OCI-LY7 (cell line): ENCODE data around the gene CYP4F11. TPM values are rescaled to one million over a fixed set of nuclear protein-coding genes. Genes with fewer than 3 reads are reported as not detected.
"Not testable (repeated sequence)": the region's sequence is repeated elsewhere in the genome, so short reads cannot be mapped to it uniquely, and the experiment has no call there.

Source experiments
- BruUV-seq: library from RNA; stranded (reverse); fragments of 400-500 nt; replicated peaks from 2 replicates; lab custom pipeline; 2021; lab: Mats Ljungman, UMichigan
- CTCF ChIA-PET: fragments of 300-600 bp; sonication (Branson Sonifier 250); formaldehyde crosslinking; loops from one replicate; lab custom pipeline; 2022; ENCODE audit warnings: antibody characterized with exemption; ENCODE audit not compliant: unreplicated experiment; lab: Charles Lee
- POLR2A ChIA-PET: fragments of 300-600 bp; sonication (Branson Sonifier 250); formaldehyde crosslinking; loops from one replicate; lab custom pipeline; 2022; ENCODE audit warnings: antibody characterized with exemption; lab: Charles Lee
- DNase-seq: peaks from one replicate; pipeline ENCODE4 v3.0.0-alpha.2; 2015; ENCODE audit warnings: low spot score
- H2AFZ ChIP-seq: fragments of 200-600 bp; sonication (generic), shearing (Covaris generic); 2 replicates; pipeline ENCODE4 v1.6.1; 2014; ENCODE audit warnings: mild to moderate bottlenecking, antibody characterized with exemption, low read length, moderate library complexity
- H3K27ac ChIP-seq: fragments of 200-600 bp; sonication (generic); 2 replicates; pipeline ENCODE4 v1.5.1; 2014; ENCODE audit warnings: mixed run types, low read depth, mild to moderate bottlenecking, moderate library complexity, low read length, inconsistent platforms; ENCODE audit not compliant: poor library complexity, severe bottlenecking
- H3K36me3 ChIP-seq: fragments of 200-600 bp; sonication (generic); 2 replicates; pipeline ENCODE4 v1.6.1; 2014; ENCODE audit warnings: mild to moderate bottlenecking, antibody characterized with exemption, low read length, moderate library complexity, mixed read lengths; ENCODE audit not compliant: insufficient read depth
- H3K4me1 ChIP-seq: fragments of 200-600 bp; sonication (generic); 2 replicates; pipeline ENCODE4 v1.5.1; 2014; ENCODE audit warnings: mild to moderate bottlenecking, low read length; ENCODE audit not compliant: insufficient read depth, poor library complexity, severe bottlenecking
- H3K4me2 ChIP-seq: fragments of 200-600 bp; sonication (generic); 2 replicates; pipeline ENCODE4 v1.6.1; 2014; ENCODE audit warnings: mild to moderate bottlenecking, low read length
- H3K4me3 ChIP-seq: fragments of 200-600 bp; sonication (generic); 2 replicates; pipeline ENCODE4 v1.5.1; 2014; ENCODE audit warnings: mild to moderate bottlenecking, low read depth, low read length; ENCODE audit not compliant: poor library complexity, severe bottlenecking
- H3K79me2 ChIP-seq: fragments of 200-600 bp; sonication (generic); 2 replicates; pipeline ENCODE4 v1.6.1; 2016; ENCODE audit warnings: low read depth, mild to moderate bottlenecking, low read length, moderate library complexity, mixed read lengths; ENCODE audit not compliant: insufficient read depth
- H3K9me2 ChIP-seq: fragments of 200-600 bp; sonication (generic); 2 replicates; pipeline ENCODE4 v1.6.1; 2016; ENCODE audit warnings: mild to moderate bottlenecking, low read length, mixed read lengths; ENCODE audit not compliant: insufficient read depth
- H3K9me3 ChIP-seq: fragments of 200-600 bp; sonication (generic); 2 replicates; pipeline ENCODE4 v1.6.1; 2014; ENCODE audit warnings: mild to moderate bottlenecking, mixed run types, low read length, mixed read lengths
- H4K20me1 ChIP-seq: fragments of 200-600 bp; sonication (generic); 2 replicates; pipeline ENCODE4 v1.6.1; 2014; ENCODE audit warnings: mild to moderate bottlenecking, antibody characterized with exemption, low read length, moderate library complexity, mixed read lengths; ENCODE audit not compliant: insufficient read depth
- CTCF ChIP-seq: fragments of 200-600 bp; sonication (generic); conservative IDR thresholded peaks from 2 replicates; pipeline ENCODE4 v1.5.1; 2014; ENCODE audit warnings: mild to moderate bottlenecking, antibody characterized with exemption, low read length, moderate library complexity, mixed read lengths
- EZH2phosphoT487 ChIP-seq: fragments of 200-600 bp; sonication (generic); IDR thresholded peaks from 2 replicates; pipeline ENCODE4 v1.6.1; 2018; ENCODE audit warnings: low read depth, borderline replicate concordance, mild to moderate bottlenecking, mixed run types, antibody characterized with exemption, low read length, moderate library complexity, mixed read lengths
- intact Hi-C: fragments of 100-400 bp; cut with micrococcal nuclease; formaldehyde crosslinking; loops from one replicate; pipeline ENCODE4 v1.10.0; 2022; ENCODE audit not compliant: unreplicated experiment
- total RNA-seq, 2 experiments: library from RNA; depleted of rRNA in 1 of 2; stranded (reverse); fragments of >200 nt in 1 of 2; shearing (Covaris generic) in 1 of 2; gene quantifications; 2 replicates each; pipeline ENCODE4 v1.2.3, GENCODE V29; 2014 to 2022

CYP4F11 gene
- total RNA-seq, 2 experiments from 2014 or later = 0.22 to 0.25 TPM

GRCh38 chr19:15905026-15905425 is 29.3 kb downstream of the CYP4F11 start:
- H3K4me3 ChIP-seq = no peak overlapping the region
- TF ChIP-seq EZH2phosphoT487 (no peak), CTCF (no peak)
- H3K27ac ChIP-seq = no peak overlapping the region
- no TSS peak for BruUV-seq
- H3K9me2 ChIP-seq = no peaks in the 10 kb centered on the region
- H2AFZ ChIP-seq = no peak overlapping the region
- H3K9me3 ChIP-seq = no peaks in the 10 kb centered on the region
- no peaks in the 10 kb centered on the region for H3K79me2 ChIP-seq
- ChIA-PET CTCF (no interaction called here), POLR2A (no interaction called here)
- no peaks in the 10 kb centered on the region for H3K4me1 ChIP-seq
- intact Hi-C loops = no loop called here
- no peak overlapping the region for H3K4me2 ChIP-seq
- no peaks in the 10 kb centered on the region for H4K20me1 ChIP-seq
- H3K36me3 ChIP-seq = no peaks in the 10 kb centered on the region
- no peak for DNase-seq

DNA sequence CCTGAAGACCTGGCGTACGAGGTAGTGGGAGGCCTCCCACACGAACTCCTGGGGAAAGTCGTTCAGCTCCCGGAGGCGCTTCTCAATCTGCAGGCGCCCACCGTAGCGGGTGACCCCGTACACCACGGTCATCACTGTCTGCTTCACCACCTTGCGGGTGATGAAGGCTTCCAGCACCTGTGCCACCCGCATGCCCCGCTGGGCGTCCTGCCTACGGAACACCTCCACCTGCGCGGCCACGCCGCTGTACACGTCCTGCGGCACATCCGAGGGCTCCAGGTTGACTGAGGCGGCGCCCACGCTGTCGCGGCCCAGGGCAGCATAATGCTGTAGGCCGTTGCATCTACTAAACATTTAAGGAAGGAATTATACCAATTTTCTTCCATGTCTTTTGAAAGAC is 31.4 kb downstream of the CYP4F11 start:
- CTCF ChIA-PET, BruUV-seq, DNase-seq, H3K36me3 ChIP-seq, H4K20me1 ChIP-seq, H3K4me3 ChIP-seq, H3K4me2 ChIP-seq, H2AFZ ChIP-seq, POLR2A ChIA-PET, H3K9me2 ChIP-seq, H3K27ac ChIP-seq, intact Hi-C loops, H3K4me1 ChIP-seq, H3K9me3 ChIP-seq, H3K79me2 ChIP-seq: not testable (repeated sequence)

DNA sequence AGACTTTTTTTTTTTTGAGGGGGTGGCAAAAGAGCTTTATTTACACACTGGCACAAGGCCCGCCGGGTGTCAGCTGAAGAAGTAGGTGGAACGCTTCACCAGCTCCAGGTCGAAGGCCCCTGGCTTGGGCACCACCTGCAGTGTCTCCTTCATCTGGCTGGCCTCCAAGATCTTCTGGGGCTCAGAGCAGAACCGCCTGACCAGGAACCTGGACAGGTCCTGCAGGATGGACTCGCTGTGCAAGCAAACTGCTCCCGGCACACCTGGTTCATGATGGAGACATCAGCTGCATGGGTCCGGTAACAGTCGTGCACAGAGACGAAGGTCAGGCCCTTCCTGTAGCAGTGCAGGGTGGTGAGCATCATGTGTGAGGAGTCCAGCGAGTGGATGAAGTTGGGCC is 32.1 kb downstream of the CYP4F11 start:
- no peaks in the 10 kb centered on the region for H3K9me2 ChIP-seq
- H3K36me3 ChIP-seq = no peaks in the 10 kb centered on the region
- no peak overlapping the region for H3K27ac ChIP-seq
- H3K79me2 ChIP-seq = no peaks in the 10 kb centered on the region
- POLR2A ChIA-PET = no interaction called here
- TF ChIP-seq CTCF = no peak
- no peak for TF ChIP-seq EZH2phosphoT487
- H4K20me1 ChIP-seq = no peaks in the 10 kb centered on the region
- H3K4me2 ChIP-seq = no peak overlapping the region
- CTCF ChIA-PET = no interaction called here
- no peak overlapping the region for H2AFZ ChIP-seq
- no peaks in the 10 kb centered on the region for H3K9me3 ChIP-seq
- no TSS peak for BruUV-seq
- DNase-seq = no peak
- H3K4me3 ChIP-seq = no peak overlapping the region
- intact Hi-C loops = no loop called here
- H3K4me1 ChIP-seq = no peaks in the 10 kb centered on the region
